Heart right ventricle (tissue), 16 donors: ENCODE results near the gene CEP89. TPM values are rescaled to one million over a fixed set of nuclear protein-coding genes. Genes with fewer than 3 reads are reported as not detected.
A peak's percentile ranks its signal among the peaks of the same experiment; 100 is the strongest.

Experiments used
- ATAC-seq, 8 donors: fragments of 200-7000 bp; cut with Tn5 transposase; one replicate each; pipeline ENCODE4 v1.9.1; 2020; ENCODE audit warnings: mild to moderate bottlenecking in 8 of 8, moderate library complexity in 8 of 8, moderate number of reproducible peaks in 1 of 8
- DNase-seq, 2 donors: peaks; one replicate each; pipeline ENCODE4 v3.0.0-alpha.2; 2020
- H3K27ac ChIP-seq, 10 donors: fragments of 200-600 bp; sonication (generic) in 2 of 10; one replicate each; pipeline versions ENCODE4 v1.5.0 to v1.8.0; 2020 to 2022; ENCODE audit warnings: mild to moderate bottlenecking in 3 of 10
- H3K27me3 ChIP-seq, 7 donors: fragments of 200-600 bp; one replicate each; pipeline ENCODE4 v1.8.0; 2021 to 2022; ENCODE audit warnings: mild to moderate bottlenecking in 2 of 7
- H3K36me3 ChIP-seq, 9 donors: fragments of 200-600 bp; sonication (generic) in 1 of 9; one replicate each; pipeline versions ENCODE4 v1.5.0 to v1.8.0; 2020 to 2022; ENCODE audit warnings: mild to moderate bottlenecking in 2 of 9
- H3K4me1 ChIP-seq, 9 donors: fragments of 200-600 bp; sonication (generic) in 1 of 9; one replicate each; pipeline versions ENCODE4 v1.5.0 to v1.8.0; 2020 to 2022; ENCODE audit warnings: mild to moderate bottlenecking in 4 of 9
- H3K4me3 ChIP-seq, 10 donors: fragments of 200-600 bp; sonication (generic) in 2 of 10; one replicate each; pipeline versions ENCODE4 v1.5.0 to v1.8.0; 2020 to 2022; ENCODE audit warnings: mild to moderate bottlenecking in 7 of 10, moderate library complexity in 2 of 10
- H3K9me3 ChIP-seq, 11 donors: fragments of 200-600 bp in 10 of 11; sonication (generic) in 2 of 11; one replicate each; pipeline versions ENCODE4 v1.5.0 to v1.8.0; 2013 to 2022; ENCODE audit warnings: mild to moderate bottlenecking in 2 of 11, control low read depth in 1 of 11, moderate library complexity in 1 of 11
- CTCF ChIP-seq, 9 donors: fragments of 200-600 bp; sonication (generic) in 2 of 9; IDR thresholded peaks; one replicate each; pipeline versions ENCODE4 v1.5.0 to v1.8.0; 2021 to 2022; ENCODE audit warnings: antibody characterized with exemption in 9 of 9, mild to moderate bottlenecking in 5 of 9, moderate library complexity in 1 of 9
- WGBS, 2 donors: extraction: QIAGEN DNeasy Blood & Tissue Kit; methylation state at CpG; one replicate each; pipeline ENCODE4 v1.1.7; 2013; ENCODE audit warnings: inconsistent platforms in 1 of 2; 5-methylcytosine and 5-hydroxymethylcytosine counted together
- intact Hi-C, 10 donors: fragments of 100-400 bp; cut with DNase I; formaldehyde crosslinking; loops; one replicate each; pipeline versions ENCODE4 v1.11.1 to v1.14.2; 2022
- polyA plus RNA-seq, 2 donors: library from polyadenylated mRNA; stranded (reverse); fragments of 200-250 nt; gene quantifications; one replicate each; pipeline ENCODE4 v1.2.3, GENCODE V29; 2013
- total RNA-seq, 10 donors: library from RNA; stranded (reverse); fragmentation: NEBNext Ultra II Directional in 3 of 10; extraction: Animal tissue kit (Norgen Biotek cat#: 25700) in 3 of 10; gene quantifications; one replicate each; pipeline versions ENCODE4 v1.2.1 to v1.2.4, GENCODE V29; 2021 to 2023
- donor health status: Arrhythmogenic right ventricular cardiomyopathy.
- donor health status: ischemic (EF 13 %, LVEDD 7.1; RV severe dilation, severe dysfunction).
- donor health status: healthy with polysubstance abuse.
- donor health status: DM: no; HTN: yes; CAD: no.
- donor health status: DM: no; HTN: no; CAD: no.
- donor health status: ischemic (EF 25% LVEDD 6.9; RV normal size, moderate dysfunction).
- donor health status: ischemic (EF 25% LVEDD 5.7; RV mildly dilated, moderate dysfunction).
- donor health status: healthy.
- donor health status: DM: yes; HTN: yes; CAD: no.
- donor health status: Ischemic cardiomyopathy.
- donor health status: ischemic (EF 35%, LVEDD 5.7; RV mildly dilated, moderate dysfunction).
- donor health status: nonischemic (EF 11% LVEDD 7.7; RV severe dilation, severe dysfunction).
- donor health status: DM: yes; HTN: yes; CAD: no.
- donor health status: PGD.
- donor health status: ischemic (EF 29% LVEDD 5.4; RV normal size, mild dysfunction).
- donor health status: nonischemic (EF 23%, LVEDD 6.1; RV moderate dilation, normal function).

CEP89 gene
- total and polyA plus RNA-seq, 12 donors: 7.5 to 13.9 (median 10.0) TPM

GRCh38 chr19:32895384-32895783 lies 76.4 kb downstream of the CEP89 start:
- Histone ChIP-seq H3K4me1 (no peaks in the 10 kb centered on the region), H3K36me3 (peaks cover 0 to 88% (median 35%) of the 10 kb centered on the region in 9 donors), H3K9me3 (peaks cover 0 to 56% (median 17%) of the 10 kb centered on the region in 11 donors), H3K27ac (no peak overlapping the region), H3K4me3 (no peak overlapping the region), H3K27me3 (no peaks in the 10 kb centered on the region)
- ATAC-seq (no peak), DNase-seq (no peak)
- 91 to 93% methylated on average over 3 of the region's 3 CpGs for WGBS, 2 donors
- no peak for TF ChIP-seq CTCF (IDR thresholded peaks at IDR 0.05)
- intact Hi-C loops: no loop called here

GRCh38 chr19:32891609-32892008 lies 80.1 kb downstream of the CEP89 start:
- Histone ChIP-seq H3K27me3 (no peaks in the 10 kb centered on the region), H3K27ac (no peak overlapping the region), H3K4me1 (no peaks in the 10 kb centered on the region), H3K9me3 (peaks cover 0 to 54% (median 17%) of the 10 kb centered on the region in 11 donors), H3K4me3 (no peak overlapping the region), H3K36me3 (peaks cover 0 to 74% (median 21%) of the 10 kb centered on the region in 9 donors)
- TF ChIP-seq CTCF (IDR thresholded peaks at IDR 0.05): no peak
- DNase-seq (no peak), ATAC-seq (no peak)
- whole genome bisulfite sequencing, 2 donors: 99 to 100% methylated on average over 2 of the region's 2 CpGs
- intact Hi-C loops: no loop called here

- no peak for TF ChIP-seq CTCF (IDR thresholded peaks at IDR 0.05)
- Histone ChIP-seq H3K27me3 (no peaks in the 10 kb centered on the region), H3K4me1 (no peaks in the 10 kb centered on the region), H3K27ac (no peak overlapping the region), H3K9me3 (peaks cover 0 to 47% (median 17%) of the 10 kb centered on the region in 11 donors), H3K4me3 (no peak overlapping the region), H3K36me3 (peaks cover 0 to 74% (median 21%) of the 10 kb centered on the region in 9 donors)
- ATAC-seq: peak in 1 of 8 donors; percentile 30
- no peak for DNase-seq
- intact Hi-C loops: no loop called here
- 99% methylated on average over 10 of the region's 10 CpGs for WGBS, 2 donors
These were observed 80.9 kb downstream of the CEP89 start for GRCh38 chr19:32890841-32891240.

- Histone ChIP-seq H3K27me3 (no peaks in the 10 kb centered on the region), H3K4me3 (no peak overlapping the region), H3K9me3 (peaks cover 0 to 42% (median 17%) of the 10 kb centered on the region in 11 donors), H3K4me1 (no peaks in the 10 kb centered on the region), H3K27ac (no peak overlapping the region), H3K36me3 (peaks cover 0 to 69% (median 21%) of the 10 kb centered on the region in 9 donors)
- ATAC-seq (no peak), DNase-seq (no peak)
- 97 to 98% methylated on average over 13 of the region's 13 CpGs for WGBS, 2 donors
- TF ChIP-seq CTCF (IDR thresholded peaks at IDR 0.05): no peak
- intact Hi-C loops: no loop called here
These were observed 81.4 kb downstream of the CEP89 start for GRCh38 chr19:32890326-32890725.
